Posterior vena cava (tissue), 2 donors: Measurements from ENCODE around the gene RIC3. TPM values are rescaled to one million over a fixed set of nuclear protein-coding genes. Genes with fewer than 3 reads are reported as not detected.
A peak's percentile ranks its signal among the peaks of the same experiment; 100 is the strongest.

Source experiments
- DNase-seq: peaks from one replicate; pipeline ENCODE4 v3.0.0-alpha.2; 2020; ENCODE audit warnings: low spot score
- intact Hi-C, 2 donors: fragments of 100-400 bp; cut with DNase I; formaldehyde crosslinking; loops; one replicate each; pipeline versions ENCODE4 v1.14.1 to v1.14.2; 2022 to 2023
- long read RNA-seq, 2 donors: library from polyadenylated mRNA; unstranded; transcript quantifications; one replicate each; pipeline ENCODE4 v2.0.0, GENCODE V29; 2020 to 2021
- total RNA-seq, 2 donors: library from RNA; stranded (reverse); fragmentation: NEBNext Ultra II Directional; extraction: Animal tissue kit (Norgen Biotek cat#: 25700); gene quantifications; one replicate each; pipeline ENCODE4 v1.2.1, GENCODE V29; 2021
- donor health status: DM: yes; HTN: yes; CAD: no.
- donor health status: DM: yes; HTN: yes; CAD: no.

Gene RIC3
- total RNA-seq = 1 to 10 TPM; 6.0 to 7.7 TPM
- long read RNA-seq, donor 1, partial matches to known transcripts = 0 of 1 reads
- long read RNA-seq, donor 1, other reads (novel, unspliced or antisense) = 0 of 1 reads
- long read RNA-seq, donor 2, full-length matches to known transcripts = 4 of 7 reads
- long read RNA-seq, donor 2, partial matches to known transcripts = 1 of 7 reads
- long read RNA-seq, donor 2, other reads (novel, unspliced or antisense) = 2 of 7 reads

GRCh38 chr11:8168485-8169257 is at the start of gene RIC3:
Gene RIC3, minus strand, starts transcription at chr11:8169025. Its CDS starts 36 bp downstream, at chr11:8168989.
- intact Hi-C loops = no loop called here

DNA sequence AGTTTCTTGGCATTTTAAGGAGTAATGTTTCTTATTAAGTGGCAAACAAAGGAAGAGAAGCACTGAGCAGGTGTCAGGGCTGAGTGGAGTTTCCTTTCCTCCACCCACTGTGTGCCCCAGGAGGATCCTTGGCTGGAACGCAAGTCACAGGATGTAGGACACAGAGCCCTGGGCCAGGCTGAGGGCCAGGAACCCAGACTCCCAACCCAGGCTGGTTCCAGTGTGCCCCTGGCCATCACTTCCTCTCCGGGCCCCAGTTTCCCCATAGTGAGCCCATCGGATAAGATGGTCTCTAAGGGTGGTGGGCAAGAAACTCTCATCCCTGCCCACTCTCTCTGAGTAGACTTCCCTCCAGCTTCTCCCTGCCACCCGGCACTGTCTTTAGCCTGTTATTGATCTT is 49.6 kb upstream of the RIC3 start:
- intact Hi-C loops = loop anchor here in 1 of 2 donors (5.0 kb wide), 1 partner anchor 349 kb away; no protein-coding TSS in a partner anchor
- peak; percentile 45 for DNase-seq

More at GRCh38 chr11:8168485-8169257, at the start of gene RIC3:
- DNase-seq = peak; percentile 80

- peak; percentile 31 for DNase-seq
- intact Hi-C loops = loop anchor here in 1 of 2 donors (5.0 kb wide), 1 partner anchor 349 kb away; no protein-coding TSS in a partner anchor
Measured at GRCh38 chr11:8217926-8218325, 49.1 kb upstream of the RIC3 start.

- intact Hi-C loops = loop anchor here in 1 of 2 donors (5.0 kb wide), 1 partner anchor 350 kb away; no protein-coding TSS in a partner anchor
- no peak for DNase-seq
Measured at GRCh38 chr11:8217136-8217535, 48.3 kb upstream of the RIC3 start.

- DNase-seq = peak; percentile 46
- intact Hi-C loops = no loop called here
Measured at GRCh38 chr11:8213376-8213775, 44.6 kb upstream of the RIC3 start.

DNA sequence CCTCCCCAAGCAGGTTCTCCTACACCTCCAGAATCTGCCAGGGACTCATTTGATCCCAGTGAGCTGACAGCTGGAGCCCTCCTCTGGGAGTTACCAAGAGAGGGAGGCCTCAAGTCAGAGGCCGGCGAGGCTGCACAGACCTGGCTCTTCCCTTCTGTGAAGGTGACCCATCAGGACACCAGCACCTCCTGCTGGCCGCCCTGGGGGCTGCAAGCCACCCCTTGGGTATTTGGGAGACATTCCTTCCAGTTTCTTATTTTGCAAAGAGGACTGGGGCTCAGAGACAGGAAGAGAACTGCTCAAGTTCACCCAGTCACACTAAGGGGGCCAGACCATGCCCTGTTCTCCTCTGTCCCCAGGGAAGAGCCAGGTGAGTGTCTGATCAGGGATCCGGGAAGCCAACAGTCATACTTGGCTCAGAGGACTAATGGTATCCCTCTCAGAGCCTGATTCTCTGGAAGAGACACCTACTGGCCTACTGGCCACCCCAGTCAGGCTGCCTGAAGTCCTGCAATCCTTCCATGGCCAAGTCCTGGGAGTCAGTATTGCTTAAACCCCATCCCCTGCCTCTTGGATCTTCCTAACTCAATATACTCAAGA is 40.5 kb upstream of the RIC3 start:
- peak; percentile 84 for DNase-seq
- intact Hi-C loops = no loop called here

DNA sequence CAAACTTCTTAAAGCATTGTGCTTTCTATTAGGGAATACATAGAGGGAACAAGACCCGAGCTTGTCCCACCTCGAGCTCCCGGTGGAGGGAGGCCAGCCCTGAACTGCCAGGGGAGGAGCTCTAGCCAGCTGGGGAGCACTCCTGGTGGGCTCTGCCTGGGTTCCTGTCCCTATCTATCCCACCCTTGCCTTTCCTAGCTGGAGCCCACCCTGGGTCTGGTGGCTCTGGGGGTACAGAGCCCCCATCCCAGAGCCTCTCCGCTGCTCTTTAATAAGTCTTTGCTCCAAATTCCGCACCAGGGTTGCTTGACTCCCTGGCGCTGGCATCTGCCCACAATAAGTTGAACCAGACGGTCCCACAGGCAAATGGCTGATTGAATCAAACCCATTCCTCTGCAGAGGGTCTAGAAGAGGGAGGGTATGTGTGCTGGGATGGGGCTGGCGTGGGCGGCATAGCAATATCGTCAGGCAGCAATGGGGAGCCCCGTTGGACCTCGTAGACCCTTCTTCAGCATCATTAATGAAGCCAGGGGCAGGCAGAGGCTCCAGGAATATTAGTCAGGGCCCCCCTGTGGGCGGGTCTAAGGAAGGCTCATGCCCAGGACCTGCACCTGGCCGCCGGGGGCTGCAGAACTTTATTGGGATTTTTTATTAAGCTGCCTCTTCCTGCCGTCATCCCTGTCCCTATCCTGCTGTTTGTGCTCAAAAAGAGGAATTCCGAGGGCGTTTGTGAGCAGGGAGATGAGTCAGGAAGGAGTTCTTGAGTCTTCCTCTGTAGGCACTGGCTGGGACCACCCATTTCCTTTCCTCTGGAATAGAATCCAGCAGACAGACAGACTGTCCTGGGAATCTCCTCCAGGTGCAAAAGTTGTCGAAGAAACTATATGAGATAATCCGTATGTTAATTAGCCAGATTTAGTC is 38.5 kb upstream of the RIC3 start:
- intact Hi-C loops = no loop called here
- DNase-seq = peak; percentile 56

DNA sequence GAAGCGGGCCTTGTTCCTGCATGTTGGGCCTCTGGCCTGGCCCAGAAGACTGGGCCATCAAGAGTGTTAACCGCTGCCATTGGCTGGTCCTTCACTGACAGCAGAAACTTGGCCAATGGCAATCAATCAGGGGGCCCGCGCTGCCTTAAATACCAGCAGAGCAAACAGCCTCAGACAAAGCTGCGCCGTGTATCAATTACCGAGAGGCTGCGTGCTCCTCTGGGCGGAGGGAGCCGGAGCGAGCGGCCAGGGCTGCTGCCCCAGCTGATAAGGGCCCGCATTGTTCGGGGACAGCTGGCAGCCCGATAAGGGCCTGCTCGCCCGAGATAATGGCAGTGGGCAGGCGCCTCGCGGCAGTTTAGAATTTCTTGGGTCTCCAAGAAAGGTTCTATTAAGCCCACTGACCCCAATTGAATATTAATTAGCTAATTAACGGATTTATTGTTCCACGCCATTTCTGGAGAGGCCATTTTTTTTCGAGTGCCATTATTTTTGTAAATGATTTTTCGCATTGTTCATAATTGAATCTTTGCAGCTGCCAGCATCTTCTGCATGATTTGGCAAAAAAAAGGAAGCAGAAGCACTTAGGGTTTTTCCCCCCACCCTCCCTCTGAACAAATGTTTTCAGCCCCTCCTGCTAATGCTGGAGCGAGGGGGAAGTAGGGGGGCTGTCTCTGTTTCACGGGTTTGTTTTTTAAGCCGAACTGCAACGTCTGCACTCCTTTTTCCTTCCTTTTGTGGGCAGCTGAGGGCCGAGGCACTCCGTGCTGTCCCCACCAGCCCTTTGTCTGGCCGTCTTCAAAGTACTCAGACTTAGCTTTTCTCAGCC is 37.6 kb upstream of the RIC3 start:
- peak; percentile 82 for DNase-seq
- intact Hi-C loops = no loop called here

DNA sequence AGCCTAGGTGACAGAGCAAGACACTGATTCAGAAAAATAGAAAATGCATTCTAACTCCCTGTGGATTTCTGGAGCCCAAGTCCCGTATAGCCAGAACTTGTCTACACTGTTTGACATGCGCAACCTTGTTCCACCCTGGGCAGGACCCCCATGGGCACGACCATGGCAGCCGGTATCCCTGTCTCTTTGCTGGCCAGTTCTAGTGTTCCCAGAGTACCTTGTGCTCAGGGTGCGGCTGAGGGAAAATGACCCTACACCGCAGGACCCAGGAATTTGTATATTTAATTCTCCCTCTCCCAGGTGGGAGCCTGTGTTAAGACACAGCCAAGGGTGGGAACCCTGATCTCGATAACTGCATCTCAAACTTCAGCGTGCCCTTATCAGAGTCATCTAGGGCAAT is 36.7 kb upstream of the RIC3 start:
- intact Hi-C loops = no loop called here
- peak; percentile 59 for DNase-seq

- intact Hi-C loops = loop anchor here in 1 of 2 donors (1.0 kb wide), 1 partner anchor 31 kb away; no protein-coding TSS in a partner anchor
- peak; percentile 18 for DNase-seq
Measured at GRCh38 chr11:8204596-8204995, 35.8 kb upstream of the RIC3 start.

- DNase-seq = peak; percentile 60
Measured at GRCh38 chr11:8204025-8204424, 35.2 kb upstream of the RIC3 start.

GRCh38 chr11:8203414-8203715 is 34.5 kb upstream of the RIC3 start:
- intact Hi-C loops = no loop called here
- peak; percentile 13 for DNase-seq

More at GRCh38 chr11:8204025-8204424, 35.2 kb upstream of the RIC3 start:
- intact Hi-C loops = loop anchor here in 1 of 2 donors (1.0 kb wide), 1 partner anchor 31 kb away; no protein-coding TSS in a partner anchor

DNA sequence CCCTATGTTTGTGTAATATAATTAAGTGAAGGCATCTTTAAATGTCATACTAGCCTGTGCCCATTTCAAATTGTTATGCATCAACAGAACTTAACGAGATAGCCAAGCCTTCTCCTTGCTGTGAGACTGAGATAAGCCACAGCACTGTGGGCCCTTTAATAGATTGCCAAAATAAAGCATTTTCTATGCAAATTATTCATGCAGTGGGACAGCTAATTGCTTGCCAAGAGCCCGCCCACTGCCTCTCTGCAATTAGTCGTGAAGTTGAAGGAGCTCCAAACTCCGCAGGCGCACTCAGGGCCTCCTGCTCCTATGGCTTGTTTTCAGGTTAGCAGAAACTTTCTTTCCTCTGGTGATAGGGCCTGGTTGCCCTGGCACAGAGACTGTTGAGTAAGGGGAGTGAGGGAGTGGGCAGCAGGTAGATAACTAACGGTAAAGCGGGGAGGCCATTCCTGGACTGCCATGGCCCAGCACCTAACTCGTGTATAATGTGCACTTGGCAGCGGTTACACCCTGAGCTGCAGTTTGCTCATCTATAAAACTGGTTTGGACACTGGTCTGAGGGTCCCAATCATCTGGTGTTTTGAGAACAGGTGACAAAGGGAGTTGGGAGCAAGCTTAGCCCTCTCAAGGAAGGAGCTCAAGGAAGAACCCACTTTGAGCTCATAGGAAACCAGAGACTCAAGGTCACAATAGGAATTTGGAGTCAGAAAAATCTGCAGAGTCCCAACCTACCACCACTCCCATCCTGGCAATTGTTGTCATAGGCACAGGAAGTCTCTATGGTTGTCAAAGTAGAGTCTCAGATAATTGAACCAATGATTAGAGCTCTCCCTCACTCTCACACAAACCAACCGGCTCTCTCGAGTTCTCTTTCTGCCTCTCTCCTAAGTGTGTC is 33.9 kb upstream of the RIC3 start:
- intact Hi-C loops = no loop called here
- no peak for DNase-seq

- DNase-seq = peak; percentile 19
- intact Hi-C loops = no loop called here
Measured at GRCh38 chr11:8201644-8202365, 33.0 kb upstream of the RIC3 start.

DNA sequence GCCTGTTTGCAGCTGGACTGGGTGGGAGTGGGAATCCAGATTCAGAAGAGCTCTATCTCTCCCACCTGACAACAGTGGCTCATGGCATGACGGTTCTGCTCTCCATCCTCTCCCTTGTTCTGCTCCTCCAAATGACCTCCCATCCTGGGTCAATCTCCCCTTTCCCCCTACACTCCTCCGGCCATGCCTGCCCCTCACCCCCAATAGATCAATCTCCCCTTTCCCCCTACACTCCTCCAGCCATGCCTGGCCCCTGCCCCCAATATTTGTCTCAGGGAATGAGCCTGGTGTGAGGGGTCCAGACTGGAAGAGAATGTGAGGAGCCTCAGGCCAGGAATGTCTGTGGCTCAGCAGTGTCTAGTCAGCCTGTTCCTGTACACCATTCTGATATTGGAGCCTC is 30.9 kb upstream of the RIC3 start:
- intact Hi-C loops = no loop called here

GRCh38 chr11:8196749-8197148 is 27.9 kb upstream of the RIC3 start:
- intact Hi-C loops = no loop called here
- no peak for DNase-seq

More for the DNA sequence above, 30.9 kb upstream of the RIC3 start:
- no peak for DNase-seq

- no peak for DNase-seq
- intact Hi-C loops = no loop called here
Measured at GRCh38 chr11:8194956-8195355, 26.1 kb upstream of the RIC3 start.
